ENCODE results near the gene ZBTB37.
"Not testable (repeated sequence)": the region's sequence is repeated elsewhere in the genome, so short reads cannot be mapped to it uniquely, and the experiment has no call there.

ZBTB37 gene

DNA sequence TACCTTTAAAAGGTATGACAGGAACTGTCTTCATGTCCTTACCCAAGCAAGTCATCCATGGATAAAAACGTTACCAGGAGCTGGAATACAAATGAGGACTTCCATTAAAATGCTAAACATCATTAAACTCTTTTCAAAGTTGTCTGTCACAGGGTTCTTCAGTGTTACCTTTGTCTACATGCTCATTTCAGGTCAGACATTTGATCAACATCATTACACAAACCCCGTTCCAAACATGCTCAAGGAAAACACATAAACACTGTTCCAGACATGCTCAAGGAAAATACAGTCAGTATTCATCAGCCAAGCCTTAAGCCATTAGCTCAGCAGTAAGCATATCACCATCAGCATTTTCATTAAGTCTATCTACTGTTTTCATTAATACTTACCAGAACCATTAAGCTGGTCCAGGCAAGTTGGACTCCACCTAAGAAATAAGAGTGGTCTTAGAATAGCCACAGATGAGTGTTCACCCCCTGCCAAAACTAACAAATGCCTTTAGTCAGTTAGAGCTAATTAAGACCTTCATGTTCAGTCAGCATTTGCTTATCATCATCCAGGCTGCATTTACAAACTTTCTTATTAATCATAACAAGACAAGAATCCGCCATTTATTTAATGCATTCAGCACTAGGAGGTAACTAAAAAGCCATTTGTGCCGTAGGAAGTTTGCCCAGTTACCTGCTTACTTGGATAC is 2.6 kb upstream of the ZBTB37 start:
- DNase-seq (ENCODE audit: low read depth), result no peak

DNA sequence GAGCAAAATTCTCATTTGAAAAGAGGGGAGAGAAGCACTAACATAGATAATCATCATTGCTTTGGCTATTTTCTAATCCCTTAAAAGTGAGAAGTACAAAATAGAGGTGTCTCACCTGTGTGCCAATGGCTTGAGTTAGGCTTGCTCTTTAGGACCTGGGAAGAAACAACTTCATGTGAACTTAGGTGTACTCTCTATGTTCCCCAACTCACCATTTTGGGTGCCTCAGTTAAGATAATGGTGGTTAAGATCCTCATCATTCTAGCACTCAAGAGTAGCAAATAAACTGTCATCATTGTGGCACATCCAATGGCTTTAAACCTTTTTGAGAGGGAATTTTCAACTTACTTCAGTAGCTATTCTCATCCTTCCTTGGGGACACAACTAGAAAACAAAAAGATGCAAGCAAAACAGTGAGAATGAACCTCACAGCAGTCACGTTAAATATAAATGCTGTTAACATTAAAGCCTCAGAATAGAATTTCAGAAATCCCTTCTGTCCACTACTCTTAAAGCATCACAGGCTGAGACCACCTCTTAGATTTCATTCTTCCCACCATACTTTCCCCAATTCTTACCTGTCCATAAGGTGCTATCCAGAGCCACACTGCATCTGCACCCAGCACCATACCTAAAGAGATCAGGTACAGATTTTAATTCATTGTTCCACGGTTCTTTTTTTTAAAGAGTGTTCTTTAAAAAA is 1.6 kb upstream of the ZBTB37 start:
- DNase-seq (ENCODE audit: low read depth), result no peak

DNA sequence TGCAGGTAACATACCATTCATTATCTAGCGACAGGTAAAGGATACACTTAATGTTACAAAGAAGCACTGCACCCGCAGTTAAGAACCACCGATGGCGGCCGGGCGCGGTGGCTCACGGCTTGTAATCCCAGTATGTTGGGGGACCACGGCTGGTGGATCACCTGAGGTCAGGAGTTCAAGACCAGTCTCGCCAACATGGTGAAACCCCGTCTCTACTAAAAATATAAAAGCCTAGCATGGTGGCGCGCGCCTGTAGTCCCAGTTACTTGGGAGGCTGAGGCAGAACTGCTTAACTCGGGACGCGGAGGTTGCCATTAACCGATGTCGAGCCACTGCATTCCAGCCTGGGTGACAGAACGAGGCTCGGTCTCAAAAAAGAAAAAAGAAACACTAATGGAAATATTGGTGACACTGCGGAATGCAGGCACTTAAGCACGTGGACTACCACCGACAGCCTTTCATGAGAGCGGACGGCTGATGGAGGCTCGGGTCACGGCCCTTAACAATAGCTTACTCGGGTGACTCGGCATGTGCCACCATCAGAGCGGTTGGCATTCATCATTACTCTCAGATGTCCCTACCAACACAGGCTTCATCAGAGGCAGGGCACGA is 933 bp upstream of the ZBTB37 start:
- DNase-seq (ENCODE audit: low read depth), result no peak

DNA sequence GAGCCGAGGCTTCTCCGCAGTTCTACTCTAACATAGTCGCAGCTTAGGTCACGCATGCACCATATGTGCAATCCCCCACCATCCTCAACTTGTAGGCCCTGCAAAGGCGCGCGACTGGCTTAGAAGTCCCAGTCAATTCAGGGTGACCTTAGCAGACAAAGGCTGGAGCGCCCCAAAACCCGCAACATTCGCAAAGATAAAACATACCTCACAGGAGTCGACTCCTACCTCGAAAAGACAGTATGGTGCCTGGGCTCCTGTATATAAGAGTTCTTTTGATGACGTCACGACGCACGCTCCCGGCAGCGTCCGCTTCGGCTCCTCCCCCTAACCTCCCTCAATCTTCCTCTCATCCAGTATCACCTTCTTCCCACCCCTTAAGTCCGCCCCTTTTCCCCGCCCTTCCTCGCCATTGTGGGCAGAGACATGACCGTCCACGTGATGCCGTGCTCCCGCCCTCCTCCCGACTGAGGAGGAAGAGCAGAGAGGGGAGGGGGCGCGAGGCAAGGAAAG is 371 bp upstream of the ZBTB37 start, which contains the start of gene GAS5:
Gene GAS5, minus strand, starts transcription at position 237 of the 513 bp plus-strand sequence.
- DNase-seq (ENCODE audit: low read depth), result peak; percentile 98

DNA sequence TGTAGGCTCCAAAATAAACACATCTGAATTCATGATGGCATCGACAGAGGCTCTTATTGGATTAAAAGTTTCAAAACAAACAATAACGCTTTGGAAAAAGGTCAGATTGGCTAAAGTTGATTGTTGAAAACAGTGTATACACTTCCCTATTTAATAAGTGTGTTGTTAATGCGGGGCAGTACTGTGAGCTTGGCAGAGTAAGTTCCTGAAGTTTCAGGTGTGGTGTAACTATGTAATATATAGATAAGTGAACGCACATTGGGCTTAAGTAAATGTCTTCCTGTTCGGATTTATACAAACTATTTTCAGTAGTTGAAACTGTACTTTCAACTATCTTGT is 810 bp downstream of the ZBTB37 start:
- no peak for DNase-seq (ENCODE audit: low read depth)

DNA sequence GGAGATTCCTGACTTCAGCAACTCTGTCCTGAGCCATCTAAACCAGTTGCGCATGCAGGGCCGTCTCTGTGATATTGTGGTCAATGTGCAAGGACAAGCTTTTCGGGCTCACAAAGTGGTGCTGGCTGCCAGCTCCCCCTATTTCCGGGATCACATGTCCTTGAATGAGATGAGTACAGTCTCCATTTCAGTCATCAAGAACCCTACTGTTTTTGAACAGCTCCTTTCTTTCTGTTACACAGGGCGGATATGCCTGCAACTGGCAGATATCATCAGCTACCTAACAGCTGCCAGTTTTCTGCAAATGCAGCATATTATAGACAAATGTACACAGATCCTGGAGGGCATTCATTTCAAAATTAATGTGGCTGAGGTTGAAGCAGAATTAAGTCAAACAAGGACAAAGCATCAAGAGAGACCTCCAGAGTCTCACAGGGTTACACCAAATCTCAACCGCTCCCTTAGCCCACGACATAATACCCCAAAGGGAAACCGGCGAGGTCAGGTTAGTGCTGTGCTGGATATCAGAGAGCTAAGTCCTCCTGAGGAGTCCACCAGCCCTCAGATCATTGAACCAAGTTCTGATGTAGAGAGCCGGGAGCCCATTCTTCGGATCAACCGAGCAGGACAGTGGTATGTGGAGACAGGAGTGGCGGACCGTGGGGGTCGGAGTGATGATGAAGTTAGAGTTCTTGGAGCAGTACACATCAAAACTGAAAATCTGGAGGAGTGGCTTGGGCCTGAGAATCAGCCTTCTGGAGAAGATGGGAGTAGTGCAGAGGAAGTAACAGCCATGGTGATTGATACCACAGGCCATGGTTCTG is 2.3 kb downstream of the ZBTB37 start:
- no peak for DNase-seq (ENCODE audit: low read depth)

DNA sequence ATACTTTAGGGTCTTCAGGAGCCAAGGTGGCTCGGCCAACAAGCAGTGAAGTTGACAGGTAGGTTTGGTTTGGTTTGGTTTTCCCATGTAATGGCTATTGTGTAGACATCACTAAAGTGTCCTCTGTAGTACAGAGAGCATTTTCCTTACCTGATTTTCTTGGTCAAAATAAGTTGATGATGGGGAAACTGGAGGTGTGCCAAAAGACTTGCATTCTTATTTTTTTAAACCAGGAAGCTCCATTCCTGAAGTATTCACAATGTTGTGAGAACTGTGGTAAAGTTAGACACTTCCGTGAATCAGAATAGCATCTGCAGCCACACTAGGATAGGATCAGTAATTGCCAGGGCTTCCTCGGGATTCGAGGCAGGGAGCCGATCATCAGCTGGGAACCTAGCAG is 2.9 kb downstream of the ZBTB37 start:
- DNase-seq (ENCODE audit: low read depth), result no peak

DNA sequence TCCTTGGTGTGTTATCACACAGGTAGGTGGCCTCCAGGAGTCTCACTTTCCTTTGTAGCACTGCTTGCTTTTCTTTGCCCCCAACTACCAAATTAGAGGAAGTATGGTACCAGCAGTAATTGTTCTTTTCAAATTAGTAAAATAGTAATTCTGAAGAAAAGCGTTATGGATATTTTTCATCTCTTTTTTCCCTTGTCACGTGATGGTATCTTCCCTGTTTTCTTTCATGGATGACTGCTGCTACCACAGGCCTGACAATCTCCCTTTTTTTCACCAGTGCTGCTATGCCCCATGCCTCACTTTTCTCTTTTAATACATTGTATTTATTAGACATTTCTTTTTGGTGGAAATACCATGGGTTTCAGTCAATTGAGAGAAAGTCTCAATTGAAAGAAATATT is 3.3 kb downstream of the ZBTB37 start:
- DNase-seq (ENCODE audit: low read depth), result no peak

DNA sequence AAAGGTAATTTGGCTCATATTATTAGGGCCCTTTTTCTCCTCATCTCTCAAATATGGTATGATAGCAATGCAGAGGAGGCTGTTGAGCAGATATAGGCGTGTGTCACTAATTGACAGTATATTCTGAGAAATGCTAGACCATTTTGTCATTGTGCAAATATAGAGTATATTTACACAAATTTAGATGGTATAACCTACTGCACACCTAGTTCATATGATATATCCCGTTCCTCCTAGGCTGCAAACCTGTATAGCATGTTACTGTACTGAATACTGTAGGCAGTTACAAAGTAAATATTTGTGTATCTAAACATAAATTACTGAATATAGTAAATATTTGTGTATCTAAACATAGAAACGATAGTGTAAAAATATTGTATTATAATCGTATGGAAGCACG is 8.6 kb downstream of the ZBTB37 start:
- DNase-seq (ENCODE audit: low read depth), result no peak

DNA sequence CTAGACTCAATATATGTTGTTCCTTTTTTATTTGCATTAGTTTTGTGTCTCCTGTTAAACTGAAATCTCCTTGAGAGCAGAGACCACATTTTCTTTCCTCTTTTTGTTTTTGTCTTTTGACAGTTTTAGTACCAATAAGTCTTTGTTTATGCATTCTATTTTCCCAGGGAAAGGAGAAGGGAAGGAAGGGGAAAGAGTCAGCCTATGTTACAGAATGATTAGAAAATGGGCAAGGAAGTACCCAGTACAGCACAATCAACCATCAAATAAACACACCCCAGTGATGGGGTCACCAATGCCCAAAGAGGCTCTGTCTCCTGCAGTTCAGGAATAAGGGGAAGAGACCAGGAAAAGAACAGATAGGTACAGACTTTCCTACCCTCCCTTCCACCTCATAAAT is 10.1 kb downstream of the ZBTB37 start:
- no peak for DNase-seq (ENCODE audit: low read depth)

DNA sequence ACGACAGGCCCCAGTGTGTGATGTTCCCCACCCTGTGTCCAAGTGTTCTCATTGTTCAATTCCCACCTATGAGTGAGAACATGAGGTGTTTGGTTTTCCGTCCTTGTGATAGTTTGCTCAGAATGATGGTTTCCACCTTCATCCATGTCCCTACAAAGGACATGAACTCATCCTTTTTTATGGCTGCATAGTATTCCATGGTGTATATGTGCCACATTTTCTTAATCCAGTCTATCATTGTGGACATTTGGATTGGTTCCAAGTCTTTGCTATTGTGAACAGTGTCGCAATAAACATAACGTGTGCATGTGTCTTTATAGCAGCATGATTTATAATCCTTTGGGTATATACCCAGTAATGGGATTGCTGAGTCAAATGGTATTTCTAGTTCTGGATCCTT is 12.9 kb downstream of the ZBTB37 start:
- DNase-seq (ENCODE audit: low read depth), result not testable (repeated sequence)

DNA sequence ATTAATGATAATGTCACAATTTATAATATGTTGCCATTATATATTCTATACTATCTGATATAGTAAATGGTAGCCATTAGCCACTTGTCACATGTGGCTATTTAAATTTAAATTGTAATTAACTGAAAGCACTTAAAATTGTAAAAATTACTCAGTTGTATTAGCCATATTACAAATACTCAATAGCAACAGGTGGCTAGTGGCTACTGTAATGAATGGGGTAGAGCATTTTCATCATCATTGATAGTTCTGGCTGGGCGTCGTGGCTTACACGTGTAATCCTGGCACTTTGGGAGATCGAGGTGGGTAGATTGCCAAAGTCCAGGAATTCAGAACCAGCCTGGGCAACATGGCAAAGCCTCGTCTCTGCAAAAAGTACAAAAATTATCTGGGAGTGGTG is 16.5 kb downstream of the ZBTB37 start:
- DNase-seq (ENCODE audit: low read depth), result no peak

DNA sequence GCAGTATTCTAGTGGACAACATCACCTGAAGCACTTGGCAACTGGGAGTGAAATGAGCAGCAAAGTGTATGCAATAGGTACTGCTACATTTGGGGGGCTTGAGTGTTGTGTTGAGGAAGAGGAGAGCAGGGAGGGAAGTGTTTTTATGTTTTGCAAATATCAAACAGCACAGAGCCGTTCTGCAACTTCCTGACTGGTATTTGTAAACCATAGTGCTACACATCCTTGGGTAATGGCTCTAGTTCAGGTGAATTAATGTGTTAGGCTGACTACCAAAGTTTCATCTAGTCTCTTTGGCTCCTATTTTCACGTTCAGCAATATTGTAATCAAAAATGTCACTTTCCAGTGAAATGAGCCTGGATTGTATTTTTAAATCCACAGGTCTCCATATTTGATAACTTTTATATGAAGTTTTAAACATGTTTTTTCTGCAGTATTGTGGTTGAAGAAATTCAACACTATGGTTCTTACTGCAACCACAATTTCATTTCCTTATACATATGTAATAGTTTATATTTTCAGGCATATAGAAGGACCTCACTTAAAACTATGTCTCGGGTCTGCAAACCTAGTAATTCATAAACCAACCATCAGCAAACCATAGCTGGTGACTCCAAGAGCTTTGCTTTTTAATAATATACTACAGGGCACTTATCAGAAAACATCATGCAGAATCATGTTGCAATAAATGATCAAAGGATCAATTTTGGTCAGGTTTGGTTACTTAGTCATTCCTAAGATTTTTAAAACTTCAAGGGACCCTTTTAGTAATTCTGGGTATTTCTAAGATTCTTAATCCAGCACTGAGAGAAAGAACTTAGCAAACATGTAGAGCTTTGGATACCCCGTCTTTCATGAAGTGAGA is 18.8 kb downstream of the ZBTB37 start:
- no peak for DNase-seq (ENCODE audit: low read depth)

DNA sequence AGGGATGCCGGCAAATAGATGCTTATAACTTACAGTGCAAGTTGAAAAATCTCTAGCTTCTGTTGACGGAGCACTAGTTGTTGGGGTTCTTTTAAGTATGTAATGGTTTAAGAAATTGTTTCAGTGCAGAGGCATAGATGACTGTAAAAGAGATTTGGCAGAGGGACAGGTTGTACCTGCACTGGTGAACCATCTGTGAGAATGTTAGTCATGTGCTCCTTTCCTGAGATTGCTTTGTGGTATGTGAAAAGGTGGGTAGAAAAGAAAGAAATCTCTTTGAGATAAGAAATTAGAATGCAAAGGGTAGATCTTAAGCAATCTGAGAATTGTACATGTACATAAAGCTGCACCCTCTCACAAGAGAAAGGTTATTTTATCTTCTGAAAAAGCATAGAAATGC is 19.4 kb downstream of the ZBTB37 start:
- DNase-seq (ENCODE audit: low read depth), result no peak

DNA sequence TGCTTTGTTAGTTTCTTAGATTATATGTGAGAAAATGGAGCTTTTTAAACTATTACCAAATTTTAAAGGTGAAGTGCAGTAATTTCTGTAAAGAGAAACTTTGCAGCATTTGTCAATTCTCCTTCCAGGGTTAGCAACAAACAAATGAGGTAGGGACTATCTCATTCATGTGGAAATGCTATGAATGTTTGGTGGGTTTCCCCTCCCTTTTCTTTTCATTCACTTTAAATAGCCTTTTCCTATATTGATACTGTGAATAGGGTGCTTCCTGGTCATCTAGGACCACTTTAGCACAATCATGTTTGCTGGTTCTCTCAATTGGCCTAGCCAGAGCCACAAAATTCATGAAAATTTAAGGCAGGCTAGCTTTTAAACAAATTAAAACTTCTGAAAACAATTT is 20.6 kb downstream of the ZBTB37 start:
- DNase-seq (ENCODE audit: low read depth), result no peak

DNA sequence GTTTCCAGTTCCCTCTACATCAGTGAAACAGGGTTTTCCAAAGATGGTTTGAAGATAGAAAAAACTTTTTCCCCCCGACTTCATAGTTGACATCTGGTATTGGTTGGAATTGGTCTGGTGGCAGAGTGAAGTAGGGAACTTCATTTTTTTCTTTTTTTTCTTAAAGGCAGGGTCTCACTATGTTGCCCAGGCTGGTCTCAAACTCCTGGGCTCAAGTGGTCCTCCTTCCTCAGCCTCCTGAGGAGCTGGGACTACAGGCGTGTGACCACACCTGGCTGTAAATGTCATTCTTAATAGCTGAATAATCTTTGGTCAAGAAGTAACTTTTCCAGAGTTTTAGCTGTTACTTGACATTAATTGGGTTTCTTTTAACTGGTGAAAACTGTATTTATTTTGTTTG is 21.7 kb downstream of the ZBTB37 start:
- DNase-seq (ENCODE audit: low read depth), result no peak

DNA sequence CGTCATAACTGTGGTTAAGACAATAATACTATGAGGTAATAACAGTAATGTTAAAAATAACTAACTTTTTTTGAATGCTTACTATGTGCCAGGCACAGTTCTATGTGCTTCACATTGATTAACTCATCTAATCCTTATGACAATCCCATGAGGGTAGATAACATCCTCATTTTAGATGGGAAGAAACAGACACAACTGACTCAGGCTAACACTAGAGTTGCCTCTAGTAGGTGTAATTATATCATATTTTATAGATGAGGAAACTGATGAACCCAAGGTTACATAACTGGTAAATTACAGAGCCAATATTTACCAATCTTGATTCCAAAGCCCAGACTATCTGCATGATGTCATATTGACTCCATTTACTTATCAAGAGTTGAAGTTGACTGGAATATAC is 25.4 kb downstream of the ZBTB37 start:
- no peak for DNase-seq (ENCODE audit: low read depth)

DNA sequence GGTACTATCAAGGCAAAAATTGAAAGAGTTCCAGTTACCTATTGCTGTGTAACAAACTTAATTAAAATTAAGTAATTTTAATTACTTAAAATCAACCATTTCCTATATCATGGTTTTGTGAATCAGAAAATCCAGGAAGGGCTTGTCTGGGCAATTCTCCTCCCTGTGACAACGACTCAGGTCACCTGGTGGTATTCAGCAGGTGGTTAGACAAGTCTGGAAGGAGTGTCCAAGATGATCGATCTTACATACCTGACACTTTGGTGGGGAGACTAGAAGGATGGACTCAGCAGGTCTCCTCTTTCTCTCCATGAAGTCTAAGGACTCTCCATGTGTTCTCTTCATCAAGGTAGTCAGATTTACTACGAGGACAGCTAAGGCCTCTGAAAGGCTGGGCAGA is 26.0 kb downstream of the ZBTB37 start:
- DNase-seq (ENCODE audit: low read depth), result no peak

DNA sequence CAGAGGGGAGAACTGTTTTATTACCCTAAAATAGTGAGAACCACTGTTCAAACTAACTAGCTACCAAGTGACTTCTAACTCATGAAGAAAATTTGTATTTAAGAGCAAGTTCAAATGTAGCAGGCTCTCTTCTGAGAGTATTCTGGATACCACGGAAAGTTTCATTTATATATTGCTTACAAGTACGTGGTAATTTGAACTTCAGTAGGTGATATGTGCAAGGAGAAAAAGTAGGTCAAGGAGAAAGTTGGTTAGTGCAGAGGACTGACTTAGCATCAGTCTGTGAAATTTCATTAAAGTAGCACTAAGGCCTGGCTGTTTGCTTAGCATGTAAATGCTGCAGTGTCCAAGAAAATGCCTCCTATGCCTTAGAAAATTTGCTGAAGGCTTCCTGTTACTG is 32.2 kb downstream of the ZBTB37 start:
- no peak for DNase-seq (ENCODE audit: low read depth)

DNA sequence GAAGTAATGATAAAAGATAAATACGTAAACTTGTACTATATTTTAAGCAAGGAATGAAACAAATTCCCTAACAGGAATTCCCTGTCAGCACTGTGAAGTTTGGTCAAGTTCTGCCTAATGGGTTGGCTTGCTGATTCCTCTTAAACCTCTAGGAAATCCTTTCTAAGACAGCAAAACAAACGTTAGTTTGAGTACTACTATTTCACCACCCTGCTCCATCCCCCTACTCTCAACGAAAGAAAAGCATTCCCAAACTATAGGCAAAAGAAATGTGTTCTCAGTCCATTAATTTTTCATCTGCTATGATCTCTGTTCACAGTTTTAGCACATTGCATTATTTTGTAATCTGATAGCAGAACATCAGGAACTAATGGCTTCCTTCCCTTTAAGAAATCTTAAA is 32.8 kb downstream of the ZBTB37 start:
- DNase-seq (ENCODE audit: low read depth), result no peak

DNA sequence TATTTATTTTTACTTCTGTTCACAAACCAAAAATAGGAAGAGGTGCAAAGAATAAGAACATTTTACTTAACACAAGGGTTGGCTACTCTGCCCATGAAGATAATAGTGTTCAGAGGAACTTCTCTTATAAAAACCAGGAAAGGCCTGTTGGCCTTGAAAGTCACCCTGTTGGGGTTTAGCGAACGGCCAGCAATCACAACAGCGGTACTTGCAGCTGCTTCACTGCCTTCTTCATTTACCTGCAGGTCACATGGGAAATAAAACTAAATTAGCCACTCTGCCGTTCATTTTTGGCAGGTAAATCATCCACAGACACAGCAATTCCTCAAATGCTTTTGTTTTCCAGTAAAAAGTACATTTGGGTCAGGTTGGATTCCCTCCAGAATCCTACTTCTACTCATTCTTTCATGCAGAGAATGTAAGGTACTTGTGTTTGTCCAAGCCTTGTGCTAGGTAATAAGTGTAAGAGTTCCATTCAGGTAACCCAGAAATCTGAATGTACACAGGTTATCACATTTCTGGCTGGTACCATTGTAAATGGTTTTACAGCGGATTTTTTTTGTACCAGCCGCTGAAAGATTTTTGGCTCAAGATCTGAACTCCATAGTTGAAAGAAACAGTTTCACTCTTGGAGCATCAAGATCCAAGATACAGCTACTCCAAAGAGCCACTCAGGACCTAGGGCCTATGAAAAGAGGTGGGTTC is 35.8 kb downstream of the ZBTB37 start:
- DNase-seq (ENCODE audit: low read depth), result no peak
